Thymus (tissue), 11 donors: ENCODE measurements around the gene SAMD8. TPM values are rescaled to one million over a fixed set of nuclear protein-coding genes. Genes with fewer than 3 reads are reported as not detected.
"Not testable (repeated sequence)": the region's sequence is repeated elsewhere in the genome, so short reads cannot be mapped to it uniquely, and the experiment has no call there.

Experiments used
- DNase-seq, 9 donors: peaks; one replicate each; pipeline ENCODE4 v3.0.0-alpha.2; 2013; ENCODE audit warnings: low spot score in 9 of 9, low read depth in 6 of 9, missing footprints in 1 of 9
- H3K27ac ChIP-seq, 2 donors: one replicate each; pipeline ENCODE4 v1.5.1; 2013; ENCODE audit warnings: control low read depth in 1 of 2, low read depth in 1 of 2, low read length in 1 of 2, mild to moderate bottlenecking in 1 of 2, moderate library complexity in 1 of 2
- H3K27me3 ChIP-seq, 2 donors: one replicate each; pipeline ENCODE4 v1.5.1; 2013; ENCODE audit warnings: low read length in 1 of 2; ENCODE audit not compliant: control insufficient read depth in 2 of 2, insufficient read depth in 1 of 2
- H3K36me3 ChIP-seq, 2 donors: one replicate each; pipeline ENCODE4 v1.5.1; 2013; ENCODE audit warnings: low read length in 1 of 2, mild to moderate bottlenecking in 1 of 2, moderate library complexity in 1 of 2; ENCODE audit not compliant: control insufficient read depth in 2 of 2, insufficient read depth in 2 of 2
- H3K4me1 ChIP-seq, 2 donors: one replicate each; pipeline ENCODE4 v1.5.1; 2013; ENCODE audit warnings: low read length in 2 of 2; ENCODE audit not compliant: control insufficient read depth in 2 of 2, insufficient read depth in 2 of 2
- H3K4me3 ChIP-seq, 2 donors: one replicate each; pipeline ENCODE4 v1.5.1; 2013; ENCODE audit warnings: low read length in 2 of 2, control low read depth in 1 of 2, mild to moderate bottlenecking in 1 of 2
- H3K9me3 ChIP-seq, 2 donors: one replicate each; pipeline ENCODE4 v1.5.1; 2013; ENCODE audit warnings: low read length in 1 of 2, mild to moderate bottlenecking in 1 of 2; ENCODE audit not compliant: control insufficient read depth in 2 of 2, insufficient read depth in 1 of 2
- WGBS: extraction: QIAGEN DNeasy Blood & Tissue Kit; methylation state at CpG from one replicate; pipeline ENCODE4 v1.1.7; 2013; 5-methylcytosine and 5-hydroxymethylcytosine counted together
- polyA plus RNA-seq: library from polyadenylated mRNA; stranded (reverse); fragments of 200-250 nt; gene quantifications from one replicate; pipeline ENCODE4 v1.2.3, GENCODE V29; 2013
- total RNA-seq: library from RNA; stranded (reverse); fragments of 120-200 nt; gene quantifications from one replicate; pipeline ENCODE4 v1.2.4, GENCODE V29; 2013
- donor health status: healthy.

The SAMD8 gene
- total and polyA plus RNA-seq, 2 donors = 7.6 to 13.1 TPM

DNA sequence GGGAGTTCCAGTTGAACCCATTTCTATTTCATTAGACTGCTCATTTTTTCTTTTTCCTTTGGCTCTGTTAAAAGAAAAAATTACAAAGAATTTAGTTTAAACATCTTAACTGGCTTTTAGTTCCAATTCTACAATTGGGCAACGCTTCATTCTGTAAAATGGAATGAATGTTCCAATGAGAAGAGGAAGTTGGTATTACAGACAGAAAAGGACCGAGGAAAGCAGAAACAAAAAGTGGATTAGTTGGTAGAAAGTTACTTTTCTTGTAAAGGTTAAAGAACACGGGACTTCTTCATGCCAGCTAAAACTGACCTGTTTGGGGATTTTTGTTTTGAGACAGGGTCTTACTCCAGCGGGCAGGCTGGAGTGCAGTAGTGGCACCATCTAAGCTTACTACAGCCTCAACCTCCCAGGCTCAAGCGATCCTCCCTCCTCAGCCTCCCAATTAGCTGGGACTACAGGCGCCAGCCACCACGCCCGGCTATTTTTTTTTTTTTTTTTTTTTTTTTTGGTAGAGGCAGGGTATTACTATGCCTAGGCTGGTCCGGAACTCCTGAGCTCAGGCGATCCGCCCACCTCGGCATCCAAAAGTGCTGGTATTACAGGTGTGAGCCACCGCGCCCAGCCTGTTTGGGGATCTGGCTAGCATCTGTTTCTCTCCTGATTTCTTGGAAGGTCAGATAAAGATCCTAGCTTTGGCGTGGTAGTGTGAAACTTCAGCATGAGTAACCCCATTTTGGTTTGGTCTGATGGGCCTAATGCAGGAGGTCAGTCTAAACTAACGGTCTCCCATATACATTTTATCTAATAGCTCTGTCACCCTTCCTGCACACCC lies 97.8 kb downstream of the SAMD8 start:
- peaks cover 0 to 21% of the 10 kb centered on the region in 2 donors for H3K36me3 ChIP-seq
- 88% methylated on average over 16 of the region's 16 CpGs for WGBS
- peak overlapping the region; percentile 95 to 100 for H3K27ac ChIP-seq
- no peak for DNase-seq
- H3K9me3 ChIP-seq = no peaks in the 10 kb centered on the region
- H3K27me3 ChIP-seq = no peaks in the 10 kb centered on the region
- peak overlapping the region; percentile 75 to 83 for H3K4me3 ChIP-seq
- peaks cover 8 to 19% of the 10 kb centered on the region in 2 donors for H3K4me1 ChIP-seq

GRCh38 chr10:75209921-75210281 lies 98.4 kb downstream of the SAMD8 start:
- Histone ChIP-seq H3K4me1 (peaks cover 8 to 19% of the 10 kb centered on the region in 2 donors), H3K36me3 (peaks cover 6 to 26% of the 10 kb centered on the region in 2 donors), H3K9me3 (no peaks in the 10 kb centered on the region), H3K27me3 (no peaks in the 10 kb centered on the region), H3K4me3 (peak overlapping the region; percentile 75 to 83), H3K27ac (peak overlapping the region; percentile 95 to 100)
- under 1% methylated on average over 19 of the region's 19 CpGs for WGBS
- peak; percentile 27 to 90 (median 68) for DNase-seq

DNA sequence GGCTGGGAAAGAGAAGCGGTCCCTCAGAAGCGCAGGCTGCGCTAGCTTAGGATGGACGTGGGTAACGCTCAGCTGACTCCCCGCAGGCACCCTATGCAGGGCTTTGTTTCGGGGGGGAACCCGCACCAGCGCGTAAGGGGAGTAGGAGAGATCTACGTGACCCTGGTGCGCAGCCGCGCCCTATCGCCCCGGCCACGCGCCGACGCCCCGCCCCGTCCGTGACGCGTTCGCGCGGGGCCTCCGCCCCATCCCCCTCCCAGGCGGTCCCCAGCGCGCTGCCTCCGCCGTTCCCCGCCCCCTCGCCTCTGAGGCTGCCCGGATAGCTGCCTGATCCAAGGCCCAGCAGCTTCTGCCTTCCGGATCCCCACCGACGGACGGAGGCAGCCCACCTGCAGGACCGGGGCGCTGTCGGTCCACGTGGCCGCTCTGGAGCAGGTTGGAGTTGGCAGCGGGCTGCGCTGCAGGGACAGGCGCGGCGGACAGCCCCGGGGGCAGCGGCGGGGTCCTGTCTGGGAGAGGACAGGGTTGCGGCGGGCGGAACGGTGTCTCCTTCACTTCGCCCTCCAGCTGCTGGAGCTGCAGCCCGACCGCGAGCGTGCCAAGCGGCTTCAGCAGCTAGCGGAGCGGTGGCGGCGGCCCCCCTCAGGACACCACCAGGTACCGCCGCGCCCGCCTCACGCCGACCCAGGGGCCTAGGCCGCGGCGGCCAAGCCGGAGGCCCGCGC lies 99.0 kb downstream of the SAMD8 start, which contains the start of gene VDAC2:
TSS of gene VDAC2 (plus strand) at position 515 of the 725 bp plus-strand sequence. CDS start 363 bp downstream, outside the sequence.
- under 1% methylated on average over 80 of the region's 80 CpGs for WGBS
- peaks cover 8 to 19% of the 10 kb centered on the region in 2 donors for H3K4me1 ChIP-seq

GRCh38 chr10:75211007-75211691 lies 99.7 kb downstream of the SAMD8 start:
- DNase-seq = peak in 4 of 9 donors; percentile 10 to 41 (median 19)
- no peaks in the 10 kb centered on the region for H3K9me3 ChIP-seq
- H3K4me1 ChIP-seq = peaks cover 8 to 19% of the 10 kb centered on the region in 2 donors
- H3K4me3 ChIP-seq = peak overlapping the region; percentile 75 to 83
- peak overlapping the region; percentile 95 to 100 for H3K27ac ChIP-seq
- H3K36me3 ChIP-seq = peaks cover 6 to 36% of the 10 kb centered on the region in 2 donors
- H3K27me3 ChIP-seq = no peaks in the 10 kb centered on the region
- WGBS = under 1% methylated on average over 38 of the region's 38 CpGs

More for the DNA sequence above, 99.0 kb downstream of the SAMD8 start, which contains the start of gene VDAC2:
- H3K9me3 ChIP-seq = no peaks in the 10 kb centered on the region
- H3K36me3 ChIP-seq = peaks cover 6 to 29% of the 10 kb centered on the region in 2 donors
- peak; percentile 68 to 96 (median 91) for DNase-seq
- H3K27ac ChIP-seq = peak within 1 kb of the TSS; percentile 95 to 100
- no peaks in the 10 kb centered on the region for H3K27me3 ChIP-seq
- peak within 1 kb of the TSS; percentile 75 to 83 for H3K4me3 ChIP-seq

GRCh38 chr10:75212343-75212742 lies 100.9 kb downstream of the SAMD8 start:
- H3K27me3 ChIP-seq = no peaks in the 10 kb centered on the region
- H3K4me1 ChIP-seq = peaks cover 8 to 19% of the 10 kb centered on the region in 2 donors
- H3K4me3 ChIP-seq = no peak overlapping the region
- 97% methylated on average over 6 of the region's 6 CpGs for WGBS
- H3K9me3 ChIP-seq = no peaks in the 10 kb centered on the region
- H3K27ac ChIP-seq = no peak overlapping the region
- DNase-seq = no peak
- H3K36me3 ChIP-seq = peaks cover 14 to 47% of the 10 kb centered on the region in 2 donors

- H3K9me3 ChIP-seq = no peaks in the 10 kb centered on the region
- H3K36me3 ChIP-seq = peaks cover 55 to 88% of the 10 kb centered on the region in 2 donors
- no peak overlapping the region for H3K4me3 ChIP-seq
- no peaks in the 10 kb centered on the region for H3K4me1 ChIP-seq
- DNase-seq = no peak
- no peak overlapping the region for H3K27ac ChIP-seq
- H3K27me3 ChIP-seq = no peaks in the 10 kb centered on the region
- WGBS = 95% methylated on average over 4 of the region's 4 CpGs
These were observed 108.8 kb downstream of the SAMD8 start for GRCh38 chr10:75220274-75220673.

GRCh38 chr10:75221492-75221891 lies 110.0 kb downstream of the SAMD8 start:
- WGBS = 98% methylated on average over 8 of the region's 8 CpGs
- H3K27me3 ChIP-seq, DNase-seq, H3K9me3 ChIP-seq, H3K27ac ChIP-seq, H3K4me1 ChIP-seq, H3K4me3 ChIP-seq: not testable (repeated sequence)
- H3K36me3 ChIP-seq = peaks cover 64 to 87% of the 10 kb centered on the region in 2 donors

DNA sequence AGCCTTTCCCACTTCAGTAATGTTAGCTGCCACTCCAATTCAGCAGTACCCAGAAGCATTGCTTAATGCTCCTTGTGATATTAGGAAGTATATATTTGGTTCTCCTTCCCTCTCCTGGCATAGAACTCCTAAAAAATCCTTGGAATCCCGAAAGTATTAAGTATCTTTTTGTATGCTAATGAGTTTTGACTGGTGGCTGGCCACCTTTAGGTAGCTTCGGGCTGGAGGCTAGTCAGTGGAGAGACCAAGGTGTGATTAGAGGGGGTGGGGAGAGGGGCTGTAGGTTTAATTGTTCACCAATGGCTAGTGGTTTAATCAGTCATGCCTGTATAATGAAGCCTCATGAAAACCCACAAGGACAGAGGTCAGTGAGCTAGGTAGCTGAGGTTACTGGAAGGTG lies 112.1 kb downstream of the SAMD8 start:
- Histone ChIP-seq H3K4me3 (no peak overlapping the region), H3K27ac (no peak overlapping the region), H3K36me3 (peaks cover 61 to 83% of the 10 kb centered on the region in 2 donors), H3K4me1 (no peaks in the 10 kb centered on the region), H3K9me3 (no peaks in the 10 kb centered on the region), H3K27me3 (no peaks in the 10 kb centered on the region)
- DNase-seq = no peak
- 96% methylated on average over 2 of the region's 2 CpGs for WGBS
